GM18951 (cell line): Measurements from ENCODE around the gene CLNK.

ENCODE experiments used
- POLR2A ChIP-seq: IDR thresholded peaks from 4 replicates; pipeline ENCODE4 v1.6.1; 2011; ENCODE audit warnings: mild to moderate bottlenecking; ENCODE audit not compliant: insufficient read length, insufficient read depth; ENCODE audit errors: extremely low read depth
- in situ Hi-C: fragments of 300-500 bp; cut with MboI; formaldehyde crosslinking; loops from one replicate; pipeline ENCODE4 v1.12.0; 2022; ENCODE audit warnings: low sequenced_read_pairs, mixed read lengths, inconsistent platforms; ENCODE audit not compliant: unreplicated experiment

CLNK gene, protein sequence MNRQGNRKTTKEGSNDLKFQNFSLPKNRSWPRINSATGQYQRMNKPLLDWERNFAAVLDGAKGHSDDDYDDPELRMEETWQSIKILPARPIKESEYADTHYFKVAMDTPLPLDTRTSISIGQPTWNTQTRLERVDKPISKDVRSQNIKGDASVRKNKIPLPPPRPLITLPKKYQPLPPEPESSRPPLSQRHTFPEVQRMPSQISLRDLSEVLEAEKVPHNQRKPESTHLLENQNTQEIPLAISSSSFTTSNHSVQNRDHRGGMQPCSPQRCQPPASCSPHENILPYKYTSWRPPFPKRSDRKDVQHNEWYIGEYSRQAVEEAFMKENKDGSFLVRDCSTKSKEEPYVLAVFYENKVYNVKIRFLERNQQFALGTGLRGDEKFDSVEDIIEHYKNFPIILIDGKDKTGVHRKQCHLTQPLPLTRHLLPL

DNA sequence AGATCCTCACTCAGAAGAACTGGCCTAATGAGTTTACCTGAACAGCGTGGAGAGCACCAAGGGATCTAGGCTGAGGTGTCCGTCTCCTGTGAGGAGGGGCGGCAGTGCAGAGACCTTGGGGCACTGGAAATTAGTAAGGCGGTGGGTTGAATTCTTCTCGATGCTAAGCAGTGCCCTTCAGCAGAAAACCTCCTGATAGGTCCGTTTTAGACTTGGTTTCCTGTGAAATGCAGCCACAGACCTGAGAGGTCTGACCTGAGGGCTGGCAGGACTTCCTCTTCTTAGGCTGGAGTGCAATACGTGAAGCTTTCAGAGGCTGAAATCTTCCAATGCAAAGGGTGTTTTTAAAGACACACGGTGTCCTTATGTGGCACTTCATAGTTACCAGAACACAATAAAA is at the start of gene CLNK:
Gene CLNK (minus strand): TSS at position 138 of the 400 bp plus-strand sequence. CDS start 16,899 bp downstream, outside the sequence.
- TF ChIP-seq POLR2A: peak; percentile 74
- in situ Hi-C loops: no loop called here

DNA sequence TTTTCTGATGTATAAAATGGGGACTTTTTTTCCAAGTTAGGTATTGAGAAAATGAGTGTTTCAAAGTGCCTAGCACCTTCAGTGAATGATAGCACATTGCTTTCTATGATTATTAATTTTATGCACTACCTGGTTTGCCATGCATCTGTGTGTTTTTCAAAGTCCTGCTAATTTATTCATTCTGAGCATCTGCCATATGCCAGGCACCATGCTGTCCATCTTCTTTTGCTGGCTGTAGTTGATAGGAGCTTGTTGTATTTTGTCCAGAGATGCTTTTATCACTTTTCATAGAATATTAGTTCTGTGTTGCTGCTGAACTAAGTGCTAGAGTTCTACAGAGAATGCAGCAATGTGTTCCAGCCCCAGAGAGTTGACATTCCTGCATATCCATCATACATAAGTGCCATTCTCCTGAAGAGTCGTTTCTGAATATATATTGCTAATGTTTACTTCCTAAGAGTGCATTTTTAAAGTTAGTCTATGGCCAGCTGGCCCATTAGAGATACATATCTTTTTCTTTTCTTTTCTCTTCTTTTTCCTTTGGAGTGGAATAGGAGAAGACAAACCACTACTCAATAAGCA is 49.0 kb upstream of the CLNK start:
- in situ Hi-C loops: no loop called here
- no peak for TF ChIP-seq POLR2A

DNA sequence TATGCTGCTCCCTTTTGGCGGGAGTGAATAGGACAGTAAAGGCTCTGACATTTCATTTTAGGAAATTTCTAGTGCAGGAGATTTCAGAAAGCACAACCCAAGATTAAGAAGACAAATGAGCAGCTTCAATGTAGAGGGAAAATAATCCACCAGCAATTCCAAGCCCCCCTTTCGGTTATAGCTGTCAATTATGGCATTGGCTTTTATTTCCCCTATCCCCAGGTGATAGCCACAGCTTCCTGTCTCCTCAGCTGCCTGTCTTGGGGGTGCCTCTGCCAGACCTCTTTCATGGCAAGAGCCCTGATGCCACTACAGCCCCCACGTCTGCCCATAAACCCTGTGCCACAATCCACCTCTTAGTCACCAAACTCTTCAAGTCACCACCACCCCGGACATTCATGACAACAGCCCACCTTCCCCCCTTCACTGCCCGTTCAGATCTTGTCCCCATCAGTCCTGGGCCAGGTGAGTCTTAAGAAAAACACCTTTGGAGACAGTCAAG is 48.4 kb upstream of the CLNK start:
- no peak for TF ChIP-seq POLR2A
- in situ Hi-C loops: no loop called here

DNA sequence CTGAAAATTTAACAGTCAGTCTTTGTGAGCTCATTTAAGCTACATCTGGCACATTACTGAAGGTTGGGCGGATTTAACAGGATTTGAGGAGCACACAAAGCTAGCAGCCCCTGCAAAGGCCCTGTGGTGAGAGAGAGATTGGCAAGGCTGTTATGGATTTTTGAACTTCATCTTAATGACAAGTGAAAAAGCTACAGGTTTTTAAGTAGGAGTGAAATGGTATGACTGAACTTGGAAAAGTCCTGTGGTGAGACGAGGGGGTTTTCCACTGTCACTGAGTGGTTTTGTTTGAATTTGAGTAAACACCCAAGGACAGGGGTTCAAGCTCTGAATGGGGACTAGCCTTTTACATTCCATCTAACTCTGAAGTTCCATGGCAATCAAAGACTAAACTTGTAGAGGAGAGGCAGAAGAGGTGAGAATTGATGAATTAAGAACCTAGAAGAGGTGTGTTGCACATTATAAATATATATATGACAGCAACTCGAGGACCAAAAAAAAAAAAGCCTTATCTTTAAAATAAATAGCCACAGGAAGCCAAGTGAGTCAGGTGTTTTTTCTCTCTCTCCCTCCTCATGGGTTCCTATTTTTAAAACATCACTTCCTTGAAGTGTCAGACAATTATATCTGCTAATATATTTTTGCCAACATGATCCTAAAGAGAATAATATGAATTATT is 47.8 kb upstream of the CLNK start:
- peak; percentile 24 for TF ChIP-seq POLR2A
- in situ Hi-C loops: no loop called here

DNA sequence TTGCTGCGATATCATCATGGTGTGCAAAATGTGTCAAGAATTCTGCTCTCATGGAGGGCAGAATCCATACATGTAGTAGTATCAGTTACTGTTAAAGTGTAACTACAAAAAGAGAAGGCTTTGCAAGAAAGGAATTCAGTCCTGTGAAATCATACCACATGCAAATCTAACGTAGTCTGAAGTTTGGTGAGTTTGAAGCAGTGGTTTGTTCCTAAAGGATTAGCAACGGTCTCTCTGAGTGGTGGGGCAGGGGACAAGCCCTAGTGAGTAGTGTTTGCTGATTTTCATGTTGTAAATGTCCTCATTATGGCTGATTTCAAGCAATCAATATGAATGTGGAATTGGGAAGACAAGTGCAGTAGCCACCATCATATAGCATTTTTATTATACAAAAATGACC is 47.1 kb upstream of the CLNK start:
- in situ Hi-C loops: no loop called here
- TF ChIP-seq POLR2A: peak; percentile 10

DNA sequence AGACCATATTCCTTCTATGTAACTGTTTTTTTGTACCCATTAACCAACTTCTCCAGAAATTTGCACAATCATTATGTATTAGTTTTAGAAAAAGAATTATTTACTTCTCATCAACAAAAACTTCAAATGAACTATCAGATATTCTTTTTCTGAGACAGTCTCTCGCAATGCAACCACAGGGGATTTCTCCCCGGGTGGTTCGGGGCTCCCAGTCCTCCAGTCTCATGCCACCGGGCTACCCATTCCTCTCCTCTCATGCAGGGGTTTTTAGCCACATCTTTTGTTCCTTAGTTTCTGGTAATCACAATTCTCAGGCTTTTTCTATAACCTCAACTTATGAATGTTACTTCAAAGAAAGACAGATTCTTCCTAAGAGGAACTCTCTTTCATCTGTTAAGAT is 46.6 kb upstream of the CLNK start:
- in situ Hi-C loops: no loop called here
- TF ChIP-seq POLR2A: no peak

DNA sequence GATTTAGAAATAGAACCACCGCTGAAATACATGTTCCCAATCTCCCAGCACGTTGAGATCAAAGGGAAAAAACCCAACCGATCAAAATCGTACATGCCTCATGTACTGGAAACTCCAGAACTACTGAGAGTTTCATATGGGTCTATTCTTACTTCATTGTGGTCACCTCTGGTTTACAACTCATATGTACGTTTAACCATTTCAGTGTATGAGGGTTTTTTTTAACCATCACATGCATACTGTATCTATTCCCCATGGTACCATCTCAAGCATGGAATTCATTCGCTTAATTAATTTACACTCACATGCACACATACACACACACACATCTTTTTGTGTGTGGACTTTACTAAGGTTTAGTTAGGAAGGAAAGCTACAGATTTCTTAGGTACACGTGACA is 46.0 kb upstream of the CLNK start:
- TF ChIP-seq POLR2A: no peak
- in situ Hi-C loops: no loop called here

DNA sequence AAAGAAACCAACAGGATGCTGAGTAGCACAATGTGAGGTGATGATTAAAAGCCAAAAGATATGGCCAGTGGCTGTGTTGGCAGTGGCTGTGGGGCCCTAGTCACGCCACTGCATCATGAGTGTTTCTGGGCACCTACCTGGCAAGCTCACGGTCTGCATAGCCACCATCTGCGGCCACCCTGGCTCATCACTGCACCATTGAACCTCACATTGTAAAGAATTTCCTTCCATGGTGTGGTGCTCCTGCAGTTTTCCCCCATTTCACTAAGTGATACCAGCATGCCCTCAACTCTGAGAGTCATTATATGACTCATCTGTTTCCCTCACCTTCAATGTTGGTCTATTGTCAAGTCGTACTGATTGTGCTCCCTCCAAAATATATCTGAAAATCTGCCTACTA is 45.5 kb upstream of the CLNK start:
- in situ Hi-C loops: no loop called here
- no peak for TF ChIP-seq POLR2A

DNA sequence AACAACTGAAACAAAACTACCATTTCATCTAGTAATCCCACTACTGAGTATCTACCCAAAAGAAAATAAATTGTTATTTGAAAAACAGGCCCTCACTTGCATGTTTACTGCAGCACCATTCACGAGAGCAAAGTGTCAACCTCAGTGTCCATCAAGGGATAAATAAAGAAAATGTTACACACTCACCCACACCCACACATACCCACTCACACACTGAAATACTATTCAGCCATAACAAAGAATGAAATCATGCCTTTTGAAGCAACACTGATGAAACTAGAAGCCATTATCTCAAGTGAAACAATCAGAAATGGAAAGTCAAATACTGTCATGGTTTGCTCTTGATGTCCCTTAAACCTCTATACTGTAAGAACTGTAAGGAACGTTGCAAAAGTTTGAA is 44.8 kb upstream of the CLNK start:
- in situ Hi-C loops: no loop called here

DNA sequence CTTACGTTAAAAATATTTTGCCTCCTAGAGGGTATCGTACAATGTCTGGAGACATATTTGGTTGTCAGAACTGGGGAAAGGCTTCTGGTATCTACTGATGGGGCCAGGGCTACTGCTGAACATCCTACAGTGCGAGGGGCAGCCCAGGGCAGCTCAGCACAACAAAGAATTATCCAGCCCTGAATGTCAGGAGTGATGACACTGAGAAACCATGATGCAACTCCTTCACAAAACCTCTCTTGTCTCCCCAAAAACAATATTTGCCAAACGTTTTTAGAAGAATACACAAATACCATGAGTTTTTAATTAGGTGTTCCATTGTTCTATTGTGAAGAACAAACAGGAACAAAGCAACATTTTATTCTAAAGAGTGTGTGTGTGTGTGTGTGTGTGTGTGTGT is 43.4 kb upstream of the CLNK start:
- no peak for TF ChIP-seq POLR2A
- in situ Hi-C loops: no loop called here

More for the DNA sequence above, 44.8 kb upstream of the CLNK start:
- TF ChIP-seq POLR2A: no peak

DNA sequence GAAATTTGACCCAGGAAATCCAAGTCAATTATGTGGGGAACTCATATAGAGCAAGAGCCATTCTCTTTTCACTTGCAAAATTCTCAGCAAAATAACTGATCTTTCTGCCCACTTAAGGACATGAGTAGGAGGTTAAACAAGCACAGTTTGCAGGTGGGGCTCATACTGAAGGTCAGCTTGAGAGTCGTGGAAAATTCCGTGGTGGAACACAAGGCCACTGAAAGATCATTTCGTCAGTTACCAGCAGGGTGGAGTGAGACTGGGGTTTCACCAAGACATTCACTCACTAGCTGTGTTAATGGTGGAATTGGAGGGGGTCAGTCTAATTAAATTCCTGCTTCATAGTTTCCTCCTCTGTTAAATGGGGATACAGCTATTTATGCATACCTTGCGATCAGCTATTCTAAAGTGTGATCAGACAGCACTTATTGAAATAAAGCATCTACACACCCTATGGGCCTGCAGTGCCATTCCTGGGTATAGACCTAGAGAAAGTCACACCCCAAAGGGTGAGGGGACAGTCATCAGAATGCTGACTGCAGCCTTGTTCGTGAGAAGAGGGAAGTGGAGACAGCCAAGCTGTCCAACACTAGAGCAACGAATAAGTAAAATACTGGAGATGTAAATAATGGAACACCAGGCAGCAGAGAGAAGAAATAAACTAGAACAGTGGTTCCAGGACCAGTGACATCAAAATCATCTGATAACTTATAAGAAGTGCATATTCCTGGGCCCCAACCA is 42.7 kb upstream of the CLNK start:
- TF ChIP-seq POLR2A: no peak
- in situ Hi-C loops: no loop called here

DNA sequence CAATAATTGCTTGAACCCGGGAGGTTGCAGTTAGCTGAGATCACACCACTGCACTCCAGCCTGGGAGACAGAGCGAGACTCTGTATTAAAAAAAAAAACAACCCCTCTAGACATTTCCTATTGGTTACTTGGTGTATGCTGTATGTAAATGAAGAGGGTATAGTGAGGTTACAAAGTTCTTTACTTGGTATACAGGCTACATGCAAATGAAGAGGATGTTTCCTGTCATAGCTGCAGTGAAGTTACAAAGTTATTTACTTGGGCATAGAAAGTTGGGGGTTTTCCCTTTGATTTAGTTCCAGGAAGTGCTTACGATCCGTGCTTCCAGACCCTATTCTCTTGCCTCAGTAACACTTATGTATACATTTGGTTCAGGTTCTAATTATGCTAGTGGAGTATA is 38.4 kb upstream of the CLNK start:
- in situ Hi-C loops: no loop called here
- TF ChIP-seq POLR2A: no peak

DNA sequence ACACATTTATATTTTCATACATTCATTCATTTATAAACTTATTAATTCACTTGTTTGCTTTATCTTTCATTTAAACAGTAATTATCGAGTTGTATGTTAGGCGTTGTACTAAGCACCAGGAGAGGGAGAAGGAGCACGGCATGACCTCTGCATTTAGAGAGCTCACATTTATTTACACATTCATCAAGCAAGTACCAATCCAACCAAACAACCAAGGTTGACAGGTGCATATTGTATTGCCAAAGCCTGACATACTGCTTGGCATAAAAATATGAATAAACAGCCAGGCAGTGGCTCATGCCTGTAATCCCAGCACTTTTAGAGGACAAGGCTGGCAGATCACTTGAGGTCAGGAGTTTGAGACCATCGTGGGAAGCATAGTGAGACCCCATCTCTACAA is 37.0 kb upstream of the CLNK start:
- no peak for TF ChIP-seq POLR2A
- in situ Hi-C loops: no loop called here
